Ammon's horn (tissue), 1 donor: ENCODE measurements around the gene RBM33.

ENCODE experiments used
- DNase-seq: peaks from one replicate; pipeline ENCODE4 v3.0.0-alpha.2; 2016; ENCODE audit warnings: low spot score

Gene RBM33

GRCh38 chr7:155774947-155775346 is 130.5 kb downstream of the RBM33 start:
- no peak for DNase-seq

DNA sequence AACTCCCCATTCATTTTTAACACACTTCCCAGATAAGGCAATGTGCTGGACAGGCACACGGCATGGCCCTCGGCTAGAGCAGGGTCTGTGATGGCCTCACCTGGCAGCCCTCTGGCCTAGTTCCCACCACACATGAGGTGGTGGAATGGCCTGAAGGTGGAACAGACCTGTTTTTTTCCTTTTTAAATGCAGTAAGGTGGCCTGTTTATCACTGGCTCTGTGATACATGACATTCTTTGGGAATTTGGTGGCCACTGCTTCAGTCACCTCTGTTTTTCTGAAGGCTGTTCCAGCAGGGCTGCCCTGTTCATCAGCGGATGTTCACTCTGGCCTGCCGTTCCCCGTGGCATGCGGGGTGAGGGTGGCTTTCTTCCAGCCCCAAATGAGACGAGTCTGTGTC is 131.2 kb downstream of the RBM33 start:
- DNase-seq, result no peak

DNA sequence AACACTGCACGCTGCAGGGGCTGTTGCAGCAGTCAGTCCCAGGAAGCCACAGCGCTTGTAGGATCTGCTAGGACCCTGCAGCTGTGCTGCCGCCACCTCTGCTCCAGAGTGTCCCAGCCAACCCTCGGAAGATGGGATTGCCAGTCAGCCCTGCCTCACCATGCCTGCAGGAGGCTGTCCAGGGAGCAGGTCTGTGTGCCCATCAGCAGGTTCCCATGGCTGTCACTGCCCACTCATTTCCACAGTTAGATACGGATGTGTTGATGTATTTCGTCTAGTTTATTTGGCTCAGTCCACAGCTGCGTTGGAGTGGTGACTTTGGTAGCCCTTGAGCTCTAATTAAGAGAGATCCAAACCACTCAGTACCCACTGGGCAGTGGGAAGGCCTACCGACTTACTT is 132.1 kb downstream of the RBM33 start:
- DNase-seq, result no peak

GRCh38 chr7:155778349-155778748 is 133.9 kb downstream of the RBM33 start:
- no peak for DNase-seq

- no peak for DNase-seq
These were observed 136.4 kb downstream of the RBM33 start for GRCh38 chr7:155780884-155781283.

GRCh38 chr7:155781433-155781832 is 137.0 kb downstream of the RBM33 start:
- DNase-seq, result no peak

DNA sequence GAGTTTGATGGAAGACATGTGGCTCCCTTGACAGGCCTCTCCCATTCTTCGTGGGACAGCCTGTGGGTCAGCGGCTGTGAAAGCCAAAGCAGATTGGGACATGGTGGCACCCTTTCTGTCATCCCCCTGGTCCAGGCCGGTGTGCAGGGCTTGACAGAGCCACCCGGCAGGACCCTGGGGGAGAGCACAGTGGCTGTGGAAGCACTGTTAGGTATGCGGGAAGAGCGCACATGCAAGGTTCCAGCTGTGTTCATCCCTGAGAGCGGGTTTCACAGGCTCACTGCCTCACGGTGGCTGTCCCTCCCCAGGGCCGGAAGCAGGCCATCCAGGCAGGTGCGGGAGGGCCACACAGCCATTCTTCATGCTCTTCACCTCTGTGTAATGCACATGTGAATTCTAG is 138.0 kb downstream of the RBM33 start:
- DNase-seq, result no peak

DNA sequence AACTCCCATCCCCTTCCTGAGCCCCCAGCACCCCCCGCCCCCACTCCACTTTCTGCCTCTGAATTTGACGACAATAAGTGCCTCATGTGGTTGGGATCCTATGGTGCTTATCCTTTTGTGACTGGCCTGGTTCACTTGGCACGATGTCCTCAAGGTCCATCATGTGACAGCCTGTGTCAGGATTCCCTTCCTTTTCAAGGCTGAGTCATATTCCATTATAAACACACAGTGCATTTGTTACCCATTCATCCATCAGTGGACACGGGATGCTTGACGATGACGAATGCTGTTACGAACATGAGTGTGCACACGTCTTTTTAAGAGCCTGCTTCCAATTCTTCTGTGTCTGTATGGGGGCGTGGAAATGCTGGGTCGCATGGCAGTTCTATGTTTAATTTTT is 141.1 kb downstream of the RBM33 start:
- DNase-seq, result no peak

- DNase-seq, result no peak
These were observed 142.0 kb downstream of the RBM33 start for GRCh38 chr7:155786491-155786890.

DNA sequence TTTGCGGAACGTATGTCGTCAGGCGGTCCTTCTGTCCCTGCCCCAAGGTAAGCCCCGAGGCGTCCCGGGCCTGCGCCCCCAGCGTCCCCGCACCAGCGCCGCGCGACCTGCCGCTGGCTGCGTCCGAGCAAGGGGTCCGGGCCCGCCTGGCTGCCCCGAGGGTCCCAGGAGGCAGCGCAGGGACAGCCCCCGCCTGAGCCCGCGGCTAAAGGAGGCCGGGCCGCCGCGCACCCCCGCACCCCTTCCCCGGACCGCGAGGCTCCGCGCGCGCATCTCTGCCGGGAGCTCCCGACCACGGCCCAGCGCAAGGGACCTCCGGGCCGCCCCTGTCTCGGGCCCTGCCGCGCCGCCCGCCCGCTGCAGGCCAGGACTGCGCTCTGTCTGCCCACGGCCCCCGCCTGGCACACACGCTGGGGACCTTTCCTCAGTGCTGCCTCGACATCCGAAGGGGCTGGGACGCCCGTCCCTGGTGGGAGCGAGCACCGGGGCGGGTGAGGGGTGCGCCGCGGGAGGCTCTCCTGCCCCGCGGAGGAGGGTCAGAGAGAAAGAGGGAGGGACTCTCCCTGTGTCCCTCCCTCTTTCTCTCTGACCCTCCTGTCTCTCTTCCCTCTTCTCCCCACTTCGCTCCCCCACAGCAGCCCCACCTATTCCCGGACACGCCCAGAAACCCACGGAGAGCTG is 142.8 kb downstream of the RBM33 start:
- no peak for DNase-seq

GRCh38 chr7:155788616-155789000 is 144.1 kb downstream of the RBM33 start:
- DNase-seq, result no peak

- peak; percentile 21 for DNase-seq
These were observed 144.7 kb downstream of the RBM33 start for GRCh38 chr7:155789001-155789725.

DNA sequence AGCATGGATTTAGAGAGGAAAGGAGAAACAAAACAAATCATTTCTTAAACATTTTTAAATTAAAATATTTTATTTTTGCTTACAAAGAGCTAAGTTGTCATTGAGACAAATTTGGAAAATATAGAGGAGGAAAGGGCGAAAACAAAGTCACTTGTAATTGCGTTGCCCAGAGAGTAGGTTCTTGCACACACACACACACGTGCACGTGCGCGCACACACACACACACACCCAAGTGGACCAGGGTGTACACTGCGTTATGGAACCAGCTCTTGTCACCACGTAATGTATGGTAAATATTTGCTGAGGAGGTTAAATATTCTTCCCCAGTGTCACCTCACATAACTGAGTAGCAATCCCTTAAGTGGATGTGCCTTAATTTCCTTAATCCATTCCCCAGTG is 146.2 kb downstream of the RBM33 start:
- DNase-seq, result no peak

GRCh38 chr7:155791214-155791737 is 146.8 kb downstream of the RBM33 start:
- DNase-seq, result no peak

- DNase-seq, result no peak
These were observed 147.4 kb downstream of the RBM33 start for GRCh38 chr7:155791836-155792235.

GRCh38 chr7:155792315-155792960 is 148.0 kb downstream of the RBM33 start:
- DNase-seq, result no peak

GRCh38 chr7:155792999-155793560 is 148.6 kb downstream of the RBM33 start:
- no peak for DNase-seq

GRCh38 chr7:155793720-155794119 is 149.3 kb downstream of the RBM33 start:
- no peak for DNase-seq

GRCh38 chr7:155794196-155794595 is 149.7 kb downstream of the RBM33 start:
- DNase-seq, result no peak

GRCh38 chr7:155795401-155795800 is 150.9 kb downstream of the RBM33 start:
- DNase-seq, result no peak

GRCh38 chr7:155795951-155796350 is 151.5 kb downstream of the RBM33 start:
- no peak for DNase-seq

GRCh38 chr7:155796381-155797261 is 152.2 kb downstream of the RBM33 start:
- peak; percentile 45 for DNase-seq
